NOMO-1 treated with DMSO at 0.1 percent for 48 hours (cell line): Measurements from ENCODE around the gene C13orf46.

Experiments
- DNase-seq: peaks from one replicate; lab custom pipeline; 2025; ENCODE audit not compliant: unreplicated experiment; lab: John Stamatoyannopoulos, UW

Gene C13orf46

GRCh38 chr13:114010401-114011101 lies 36.7 kb upstream of the C13orf46 start:
- DNase-seq = no peak

DNA sequence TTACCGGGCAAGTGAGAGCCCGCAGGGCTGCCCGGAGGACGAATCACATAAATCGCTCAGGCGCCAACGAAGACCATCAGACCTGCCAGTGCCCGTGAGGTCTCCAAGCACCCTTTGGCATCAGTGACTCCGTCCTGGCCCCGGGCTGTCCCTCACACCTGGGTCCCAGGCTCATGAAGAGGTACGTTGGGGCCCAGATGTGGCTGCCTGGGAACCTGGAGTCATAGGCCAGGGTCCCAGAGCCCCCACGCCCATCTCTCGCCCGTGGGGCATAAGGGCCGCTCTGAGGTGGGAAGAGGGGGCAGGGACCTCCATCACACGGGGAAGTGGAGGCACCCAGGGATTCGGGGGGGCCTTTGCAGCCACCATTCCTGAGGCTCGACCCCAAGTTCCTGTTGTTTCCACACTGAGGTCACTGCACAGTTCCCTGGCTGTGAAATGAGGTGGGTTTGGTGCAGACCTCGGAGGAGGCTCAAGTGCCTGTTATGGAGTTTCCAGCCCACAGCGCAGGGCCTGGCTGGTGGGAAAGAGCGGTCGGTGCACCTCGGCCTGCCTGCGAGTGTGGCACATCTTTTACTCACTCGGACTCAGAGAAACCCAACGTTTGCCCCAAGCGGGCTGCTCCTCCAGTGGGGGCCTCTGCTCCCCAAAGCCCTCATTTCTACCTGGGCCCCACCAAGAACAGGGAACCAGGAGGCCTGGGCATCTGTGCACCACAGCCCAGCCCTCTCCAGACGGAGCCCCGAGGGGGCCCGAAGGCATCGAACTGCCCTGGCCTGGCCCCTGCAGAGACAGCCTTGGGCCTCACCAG lies 35.9 kb upstream of the C13orf46 start:
- no peak for DNase-seq

DNA sequence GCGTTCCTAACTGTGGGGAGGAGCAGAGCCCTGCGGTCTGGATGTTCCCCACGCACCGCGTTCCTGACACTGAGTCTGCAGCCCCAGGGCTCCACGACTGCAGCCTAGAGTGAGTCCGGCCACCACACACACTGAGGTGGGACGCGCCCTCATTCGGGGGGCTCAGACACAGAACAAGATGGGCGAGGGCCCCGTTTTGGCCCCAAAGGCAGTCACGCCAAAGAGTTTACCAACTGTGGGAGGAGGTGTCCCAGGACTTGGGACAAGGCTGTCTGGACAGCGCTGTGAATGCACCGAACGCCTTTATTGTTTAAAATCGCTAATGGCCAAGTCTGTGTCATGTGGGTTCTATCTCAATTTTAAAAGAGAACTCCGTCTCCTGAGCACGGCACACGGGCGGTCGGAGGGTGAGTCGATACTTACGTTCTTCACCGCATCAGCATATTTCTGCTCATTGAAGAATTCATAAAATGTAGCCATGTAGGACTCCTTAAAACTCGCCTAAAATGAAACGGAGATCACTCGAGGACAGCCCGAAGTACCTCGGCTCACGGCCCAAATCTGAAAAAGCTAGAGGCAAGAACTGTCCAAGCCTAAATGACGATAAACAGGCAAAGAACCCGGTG lies 35.2 kb upstream of the C13orf46 start:
- DNase-seq = no peak

- DNase-seq = no peak
These were observed 33.7 kb upstream of the C13orf46 start for GRCh38 chr13:114007566-114007965.

GRCh38 chr13:114005206-114005724 lies 31.4 kb upstream of the C13orf46 start:
- DNase-seq = no peak

GRCh38 chr13:114004420-114005205 lies 30.7 kb upstream of the C13orf46 start:
- no peak for DNase-seq

GRCh38 chr13:114002771-114003321 lies 29.0 kb upstream of the C13orf46 start:
- DNase-seq = no peak

- DNase-seq = no peak
These were observed 28.2 kb upstream of the C13orf46 start for GRCh38 chr13:114002009-114002544.

- no peak for DNase-seq
These were observed 27.6 kb upstream of the C13orf46 start for GRCh38 chr13:114001331-114002008.

- DNase-seq = no peak
These were observed 26.5 kb upstream of the C13orf46 start for GRCh38 chr13:114000151-114001040.

- no peak for DNase-seq
These were observed 25.7 kb upstream of the C13orf46 start for GRCh38 chr13:113999618-113999910.

DNA sequence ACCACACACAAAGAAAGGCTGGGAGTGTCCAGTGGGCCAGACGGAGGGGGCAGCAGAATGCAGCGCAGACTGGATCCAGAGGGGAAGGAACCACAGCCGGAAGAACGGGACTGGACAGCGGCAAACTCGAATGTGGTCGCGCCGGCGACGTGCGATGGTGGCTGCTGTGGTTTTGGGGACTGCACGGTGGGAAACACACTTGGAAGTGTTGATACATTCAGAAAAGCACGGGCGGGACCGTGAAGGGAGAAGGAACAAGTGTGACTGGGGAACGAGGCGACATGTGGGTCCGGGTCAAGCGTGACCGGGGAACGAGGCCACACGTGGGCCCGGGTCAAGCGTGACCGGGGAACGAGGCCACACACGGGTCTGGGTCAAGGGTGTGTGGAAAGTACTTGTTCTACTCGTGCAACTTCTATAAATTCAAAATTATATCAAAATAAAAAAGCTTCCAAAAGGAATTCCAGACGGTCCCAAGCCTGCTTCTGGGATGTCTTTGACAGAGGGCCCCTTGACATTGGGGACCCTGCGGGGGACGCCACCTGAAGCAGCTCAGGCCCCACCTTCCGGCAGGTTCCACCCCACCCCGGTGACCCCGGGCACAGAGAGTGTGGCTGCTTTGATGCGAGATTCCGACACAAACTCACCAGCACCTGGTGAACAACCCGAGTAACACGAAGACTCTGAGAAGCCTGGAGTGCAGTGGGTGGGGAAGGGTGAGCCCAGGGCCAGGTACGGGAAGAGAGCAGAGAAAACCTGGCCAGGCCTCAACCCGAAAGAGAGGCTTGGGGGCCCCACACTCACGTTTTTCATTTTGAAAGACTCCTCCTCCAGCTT lies 25.1 kb upstream of the C13orf46 start:
- DNase-seq = no peak

DNA sequence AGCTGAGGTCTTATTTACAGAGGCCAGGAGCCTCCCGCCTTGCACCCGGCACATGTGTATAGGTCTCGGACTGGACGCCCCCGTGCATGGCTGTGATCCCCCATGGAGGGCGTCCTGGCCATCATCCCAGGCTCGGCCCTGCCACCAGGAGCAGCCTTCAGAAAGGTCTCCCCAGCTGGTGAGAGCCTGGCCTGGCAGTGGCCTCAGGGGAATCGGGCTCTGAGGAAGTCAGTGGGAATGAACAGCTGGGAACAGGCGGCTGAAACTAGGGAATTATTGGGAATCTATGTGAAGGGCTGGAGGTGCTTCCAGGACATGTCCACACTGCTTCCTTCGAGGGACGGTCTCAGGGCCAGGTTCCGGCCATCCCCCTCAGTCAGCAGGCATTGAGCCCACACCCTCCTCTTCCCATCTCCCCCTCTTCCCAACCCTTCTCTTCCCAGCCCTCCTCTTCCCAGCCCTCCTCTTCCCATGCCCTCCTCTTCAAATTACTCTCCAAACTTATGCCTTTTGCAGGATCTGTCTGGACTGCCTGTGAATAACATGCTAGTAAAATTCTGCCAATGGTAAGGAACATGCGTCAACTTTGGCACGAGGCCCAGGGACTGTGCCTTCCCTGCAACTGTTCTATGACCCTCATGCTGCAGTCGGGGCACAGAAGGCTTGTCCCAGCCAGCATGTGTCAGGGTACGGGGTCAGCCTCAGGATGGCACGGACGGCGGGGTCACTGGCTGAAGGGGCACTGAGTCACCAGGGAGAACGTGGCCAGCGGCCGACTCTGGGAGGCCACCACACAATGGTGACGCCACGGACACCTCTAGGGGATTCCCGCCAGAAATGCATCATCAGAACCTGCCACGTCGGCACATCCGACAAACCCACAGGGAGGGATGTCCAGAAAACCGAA lies 24.2 kb upstream of the C13orf46 start:
- no peak for DNase-seq

- DNase-seq = no peak
These were observed 23.3 kb upstream of the C13orf46 start for GRCh38 chr13:113996912-113997745.

DNA sequence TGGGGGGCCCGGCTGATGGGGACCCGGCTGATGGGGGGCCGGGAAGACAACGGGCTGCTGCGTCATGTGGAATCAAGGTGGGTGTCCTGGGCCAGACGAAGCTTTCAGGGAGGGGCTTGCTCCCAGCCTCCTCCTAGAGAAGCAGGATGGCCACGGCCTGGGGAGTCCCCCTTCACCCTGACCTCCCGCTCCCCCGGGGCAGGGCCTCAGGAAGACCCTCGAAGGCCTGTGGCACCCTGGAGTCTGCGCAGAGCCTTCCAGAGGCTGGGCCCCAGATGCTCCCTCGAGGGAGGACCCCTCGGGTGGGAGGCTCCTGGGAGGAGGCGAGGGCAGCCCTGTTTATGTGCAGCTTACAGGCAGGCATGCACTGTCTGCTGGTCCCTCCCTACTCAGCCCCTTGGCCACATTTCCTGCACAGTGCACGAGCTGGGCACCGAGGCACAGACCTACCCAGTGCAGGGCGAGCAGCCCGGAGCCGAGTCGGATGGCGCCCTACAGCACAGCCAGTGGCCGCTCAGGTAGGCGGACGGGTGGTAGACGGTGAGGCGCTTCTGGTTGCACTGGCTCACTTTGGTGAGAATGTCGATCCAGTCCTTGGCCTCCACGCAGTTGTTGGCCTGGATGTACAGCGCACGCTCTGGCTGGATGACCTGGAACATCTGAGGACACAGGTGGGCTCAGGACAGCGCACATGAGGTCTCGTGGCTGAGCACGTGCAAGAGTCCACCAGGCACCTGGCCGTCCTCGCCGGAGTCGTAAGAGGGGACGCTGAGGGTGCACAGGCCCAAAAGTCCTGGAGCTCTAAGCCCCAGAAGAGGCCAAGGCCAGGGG lies 22.4 kb upstream of the C13orf46 start:
- no peak for DNase-seq
